Activated CD4-positive, alpha-beta T cell treated with anti-CD3 and anti-CD28 coated beads for 36 hours (primary cell): Measurements from ENCODE around the gene FASTKD3. TPM values are rescaled to one million over a fixed set of nuclear protein-coding genes. Genes with fewer than 3 reads are reported as not detected.

Source experiments
- ATAC-seq: fragments of 200-7000 bp; cut with Tn5 transposase; one replicate; pipeline ENCODE4 v1.10.0; 2021; ENCODE audit warnings: mild to moderate bottlenecking, moderate library complexity
- CTCF ChIA-PET: fragments of 350-600 bp; sonication (Branson Sonifier 250); formaldehyde crosslinking; loops from one replicate; lab custom pipeline; 2021; ENCODE audit warnings: antibody characterized with exemption; lab: Charles Lee
- POLR2A ChIA-PET: fragments of 350-600 bp; sonication (Branson Sonifier 250); formaldehyde crosslinking; loops from one replicate; lab custom pipeline; 2021; ENCODE audit warnings: antibody characterized with exemption, inconsistent platforms; lab: Charles Lee
- DNase-seq: peaks from one replicate; pipeline ENCODE4 v3.0.0-alpha.2; 2020
- H3K27ac Mint-ChIP-seq: one replicate; pipeline ENCODE4 v1.8.0; 2021; ENCODE audit warnings: mixed read lengths
- H3K27me3 Mint-ChIP-seq: one replicate; pipeline ENCODE4 v1.8.0; 2021; ENCODE audit warnings: mixed read lengths
- H3K36me3 Mint-ChIP-seq: one replicate; pipeline ENCODE4 v1.8.0; 2021; ENCODE audit warnings: low read depth, mixed read lengths
- H3K4me1 Mint-ChIP-seq: one replicate; pipeline ENCODE4 v1.8.0; 2021; ENCODE audit warnings: mixed read lengths
- H3K4me3 Mint-ChIP-seq: one replicate; pipeline ENCODE4 v1.8.0; 2021; ENCODE audit warnings: mild to moderate bottlenecking, moderate library complexity, mixed read lengths
- H3K9me3 Mint-ChIP-seq: one replicate; pipeline ENCODE4 v1.8.0; 2021; ENCODE audit warnings: low read depth, mixed read lengths
- intact Hi-C, 2 experiments: fragments of 100-400 bp; cut with DNase I in 1 of 2; cut with micrococcal nuclease in 1 of 2; formaldehyde crosslinking; loops; one replicate each; pipeline versions ENCODE4 v1.14.2 to v1.15.1; 2022 to 2024; cut with DNase I, micrococcal nuclease
- total RNA-seq, 2 experiments: library from RNA; stranded (reverse); gene quantifications; one replicate each; pipeline ENCODE4 v1.2.3, GENCODE V29; 2021

FASTKD3 gene
- total RNA-seq, 2 experiments from 2014 or later, result 9.2 to 9.6 TPM

GRCh38 chr5:7868427-7868772 is 431 bp downstream of the FASTKD3 start:
- intact Hi-C loops, result loop anchor here (2.0 to 10.0 kb wide), 7 partner anchors 18 to 1491 kb away; partner anchors contain the start of genes TENT4A (in 2 of the 2), CFAP90 (in 1 of the 2), MED10 (in 1 of the 2) and NSUN2 (in 1 of the 2)
- Mint-ChIP-seq H3K4me3 (peak overlapping the region; percentile 94), H3K27ac (peak overlapping the region; percentile 95), H3K27me3 (no peaks in the 10 kb centered on the region), H3K9me3 (no peaks in the 10 kb centered on the region), H3K4me1 (peaks cover 64% of the 10 kb centered on the region), H3K36me3 (peaks cover 38% of the 10 kb centered on the region)
- ChIA-PET CTCF (interaction anchor here (1.3 to 5.0 kb wide), 4 partner anchors 8 to 19 kb away, joined by 3 to 21 read pairs (median 6); no protein-coding TSS in a partner anchor), POLR2A (interaction anchor here (0.6 to 1.7 kb wide), 5 partner anchors 9 to 17 kb away, joined by 3 to 4 read pairs (median 3); partner anchors contain the start of gene CFAP90)
- ATAC-seq (no peak), DNase-seq (peak; percentile 9)

- Mint-ChIP-seq H3K27ac (no peak overlapping the region), H3K27me3 (no peaks in the 10 kb centered on the region), H3K9me3 (no peaks in the 10 kb centered on the region), H3K4me1 (peaks cover 53% of the 10 kb centered on the region), H3K36me3 (peaks cover 37% of the 10 kb centered on the region), H3K4me3 (peak overlapping the region; percentile 94)
- ChIA-PET POLR2A (interaction anchor here (1.0 kb wide), 1 partner anchor 10 kb away, joined by 3 read pairs; no protein-coding TSS in a partner anchor), CTCF (interaction anchor here (0.7 to 5.0 kb wide), 3 partner anchors 9 to 20 kb away, joined by 3 to 21 read pairs (median 3); no protein-coding TSS in a partner anchor)
- no peak for ATAC-seq
- intact Hi-C loops, result loop anchor here (5.0 to 10.0 kb wide), 3 partner anchors 1152 to 1490 kb away; partner anchors contain the start of genes TENT4A (in 2 of the 2) and MED10 (in 1 of the 2)
- no peak for DNase-seq
Observed at GRCh38 chr5:7867260-7867659, 1.6 kb downstream of the FASTKD3 start.

GRCh38 chr5:7866196-7866595 is 2.6 kb downstream of the FASTKD3 start:
- DNase-seq (no peak), ATAC-seq (no peak)
- intact Hi-C loops, result loop anchor here (5.0 to 10.0 kb wide), 3 partner anchors 1151 to 1489 kb away; partner anchors contain the start of genes TENT4A (in 2 of the 2) and MED10 (in 1 of the 2)
- Mint-ChIP-seq H3K4me3 (no peak overlapping the region), H3K27ac (no peak overlapping the region), H3K9me3 (no peaks in the 10 kb centered on the region), H3K4me1 (peaks cover 43% of the 10 kb centered on the region), H3K27me3 (no peaks in the 10 kb centered on the region), H3K36me3 (peaks cover 35% of the 10 kb centered on the region)
- ChIA-PET POLR2A (no interaction called here), CTCF (interaction anchor here (5.0 kb wide), 1 partner anchor 9 kb away, joined by 21 read pairs; no protein-coding TSS in a partner anchor)

- peak; percentile 76 for ATAC-seq
- DNase-seq, result peak; percentile 14
- H3K27ac Mint-ChIP-seq, result peak overlapping the region; percentile 68
- ChIA-PET POLR2A (interaction anchor here (0.8 to 1.7 kb wide), 2 partner anchors 10 to 11 kb away, joined by 3 read pairs; partner anchors contain the start of genes FASTKD3 and MTRR), CTCF (interaction anchor here (0.5 to 3.0 kb wide), 6 partner anchors 10 to 1029 kb away, joined by 3 to 21 read pairs (median 4); partner anchors contain the start of genes FASTKD3 and MTRR)
- H3K9me3 Mint-ChIP-seq, result peaks cover 2% of the 10 kb centered on the region
- H3K36me3 Mint-ChIP-seq, result peaks cover 24% of the 10 kb centered on the region
- H3K27me3 Mint-ChIP-seq, result no peaks in the 10 kb centered on the region
- intact Hi-C loops, result loop anchor here in 1 of 2 experiments (1.0 to 5.0 kb wide), 4 partner anchors 11 to 1091 kb away; partner anchors contain the start of genes FASTKD3 and MTRR
- H3K4me3 Mint-ChIP-seq, result no peak overlapping the region
- H3K4me1 Mint-ChIP-seq, result peaks cover 18% of the 10 kb centered on the region
Observed at GRCh38 chr5:7857926-7858632, 10.8 kb downstream of the FASTKD3 start.

DNA sequence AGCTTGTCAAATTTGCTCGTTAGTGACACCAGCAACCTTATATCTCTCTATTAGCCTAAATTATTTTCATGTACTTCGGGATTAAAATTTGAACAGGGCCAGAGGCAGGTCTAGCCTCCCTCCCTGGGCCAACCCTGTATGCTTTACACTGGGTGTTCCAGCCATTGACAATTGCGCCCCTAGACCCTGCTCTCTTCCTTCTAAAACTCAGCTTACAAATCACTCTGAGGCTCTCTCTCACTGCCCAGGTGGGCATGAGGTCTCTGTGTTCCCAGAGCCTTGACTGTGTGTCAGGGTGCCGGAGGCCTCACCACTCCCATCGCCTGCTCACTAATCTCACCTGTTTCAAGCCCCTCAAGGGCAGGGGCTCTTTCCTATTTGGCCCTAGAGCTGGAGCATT is 11.5 kb downstream of the FASTKD3 start:
- CTCF ChIA-PET, result interaction anchor here (1.3 to 3.0 kb wide), 3 partner anchors 11 to 1029 kb away, joined by 4 to 21 read pairs (median 5); partner anchors contain the start of genes FASTKD3 and MTRR
- peaks cover 2% of the 10 kb centered on the region for H3K9me3 Mint-ChIP-seq
- no peaks in the 10 kb centered on the region for H3K27me3 Mint-ChIP-seq
- ATAC-seq (no peak), DNase-seq (no peak)
- POLR2A ChIA-PET, result interaction anchor here (1.7 kb wide), 1 partner anchor 11 kb away, joined by 3 read pairs; no protein-coding TSS in a partner anchor
- H3K27ac Mint-ChIP-seq, result peak overlapping the region; percentile 32
- intact Hi-C loops, result loop anchor here in 1 of 2 experiments (1.0 to 5.0 kb wide), 3 partner anchors 100 to 1090 kb away; no protein-coding TSS in a partner anchor
- no peak overlapping the region for H3K4me3 Mint-ChIP-seq
- H3K36me3 Mint-ChIP-seq, result peaks cover 21% of the 10 kb centered on the region
- peaks cover 21% of the 10 kb centered on the region for H3K4me1 Mint-ChIP-seq

GRCh38 chr5:7856855-7857254 is 12.0 kb downstream of the FASTKD3 start:
- ATAC-seq, result peak; percentile 71
- peaks cover 19% of the 10 kb centered on the region for H3K36me3 Mint-ChIP-seq
- CTCF ChIA-PET, result interaction anchor here (2.0 to 3.0 kb wide), 2 partner anchors 11 to 16 kb away, joined by 5 to 21 read pairs; partner anchors contain the start of genes FASTKD3 and MTRR
- POLR2A ChIA-PET, result interaction anchor here (1.7 kb wide), 1 partner anchor 11 kb away, joined by 3 read pairs; no protein-coding TSS in a partner anchor
- H3K27me3 Mint-ChIP-seq, result no peaks in the 10 kb centered on the region
- peaks cover 2% of the 10 kb centered on the region for H3K9me3 Mint-ChIP-seq
- no peak overlapping the region for H3K27ac Mint-ChIP-seq
- no peak overlapping the region for H3K4me3 Mint-ChIP-seq
- intact Hi-C loops, result loop anchor here in 1 of 2 experiments (1.0 to 5.0 kb wide), 3 partner anchors 100 to 1090 kb away; no protein-coding TSS in a partner anchor
- DNase-seq, result peak; percentile 57
- H3K4me1 Mint-ChIP-seq, result peaks cover 26% of the 10 kb centered on the region

GRCh38 chr5:7855611-7856010 is 13.2 kb downstream of the FASTKD3 start:
- ATAC-seq, result no peak

GRCh38 chr5:7852988-7853387 is 15.8 kb downstream of the FASTKD3 start:
- H3K27me3 Mint-ChIP-seq, result peaks cover 16% of the 10 kb centered on the region
- no peak overlapping the region for H3K4me3 Mint-ChIP-seq
- ATAC-seq, result no peak
- DNase-seq, result no peak
- ChIA-PET POLR2A (no interaction called here), CTCF (interaction anchor here (1.1 kb wide), 1 partner anchor 8 kb away, joined by 3 read pairs; no protein-coding TSS in a partner anchor)
- peaks cover 2% of the 10 kb centered on the region for H3K9me3 Mint-ChIP-seq
- H3K36me3 Mint-ChIP-seq, result peaks cover 4% of the 10 kb centered on the region
- intact Hi-C loops, result no loop called here
- no peak overlapping the region for H3K27ac Mint-ChIP-seq
- H3K4me1 Mint-ChIP-seq, result peaks cover 27% of the 10 kb centered on the region

More at GRCh38 chr5:7855611-7856010, 13.2 kb downstream of the FASTKD3 start:
- POLR2A ChIA-PET, result no interaction called here
- H3K4me3 Mint-ChIP-seq, result no peak overlapping the region
- peaks cover 32% of the 10 kb centered on the region for H3K4me1 Mint-ChIP-seq
- CTCF ChIA-PET, result interaction anchor here (0.6 to 3.0 kb wide), 8 partner anchors 13 to 1810 kb away, joined by 3 to 21 read pairs (median 4); partner anchors contain the start of genes FASTKD3 and MTRR
- H3K9me3 Mint-ChIP-seq, result peaks cover 2% of the 10 kb centered on the region
- peaks cover 2% of the 10 kb centered on the region for H3K27me3 Mint-ChIP-seq
- peaks cover 11% of the 10 kb centered on the region for H3K36me3 Mint-ChIP-seq
- H3K27ac Mint-ChIP-seq, result no peak overlapping the region
- intact Hi-C loops, result loop anchor here in 1 of 2 experiments (5.0 kb wide), 2 partner anchors 98 to 1088 kb away; no protein-coding TSS in a partner anchor
- no peak for DNase-seq

DNA sequence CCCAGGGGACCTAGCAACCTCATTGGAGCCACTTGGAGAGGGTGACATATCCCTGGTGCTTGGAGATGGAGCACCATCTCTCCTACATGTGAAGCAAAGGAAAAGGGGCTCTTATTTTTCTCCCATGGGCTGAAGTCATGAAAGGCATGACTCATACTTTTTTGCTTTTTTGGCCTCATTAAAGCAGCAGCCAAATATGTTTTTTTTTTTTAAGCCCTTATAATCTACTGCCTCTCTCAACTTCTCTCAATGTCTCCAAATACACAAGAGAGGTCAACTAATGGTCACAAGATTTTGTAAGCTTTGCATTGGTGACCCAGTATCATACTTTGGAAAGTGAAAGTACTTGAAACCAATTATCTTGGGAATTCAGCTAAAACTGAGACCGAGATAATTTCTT is 16.3 kb downstream of the FASTKD3 start:
- Mint-ChIP-seq H3K27me3 (peaks cover 16% of the 10 kb centered on the region), H3K4me1 (peaks cover 22% of the 10 kb centered on the region), H3K9me3 (peaks cover 2% of the 10 kb centered on the region), H3K27ac (no peak overlapping the region), H3K4me3 (no peak overlapping the region), H3K36me3 (peaks cover 3% of the 10 kb centered on the region)
- intact Hi-C loops, result no loop called here
- no peak for DNase-seq
- ChIA-PET POLR2A (no interaction called here), CTCF (interaction anchor here (1.1 kb wide), 1 partner anchor 8 kb away, joined by 3 read pairs; no protein-coding TSS in a partner anchor)
- no peak for ATAC-seq

DNA sequence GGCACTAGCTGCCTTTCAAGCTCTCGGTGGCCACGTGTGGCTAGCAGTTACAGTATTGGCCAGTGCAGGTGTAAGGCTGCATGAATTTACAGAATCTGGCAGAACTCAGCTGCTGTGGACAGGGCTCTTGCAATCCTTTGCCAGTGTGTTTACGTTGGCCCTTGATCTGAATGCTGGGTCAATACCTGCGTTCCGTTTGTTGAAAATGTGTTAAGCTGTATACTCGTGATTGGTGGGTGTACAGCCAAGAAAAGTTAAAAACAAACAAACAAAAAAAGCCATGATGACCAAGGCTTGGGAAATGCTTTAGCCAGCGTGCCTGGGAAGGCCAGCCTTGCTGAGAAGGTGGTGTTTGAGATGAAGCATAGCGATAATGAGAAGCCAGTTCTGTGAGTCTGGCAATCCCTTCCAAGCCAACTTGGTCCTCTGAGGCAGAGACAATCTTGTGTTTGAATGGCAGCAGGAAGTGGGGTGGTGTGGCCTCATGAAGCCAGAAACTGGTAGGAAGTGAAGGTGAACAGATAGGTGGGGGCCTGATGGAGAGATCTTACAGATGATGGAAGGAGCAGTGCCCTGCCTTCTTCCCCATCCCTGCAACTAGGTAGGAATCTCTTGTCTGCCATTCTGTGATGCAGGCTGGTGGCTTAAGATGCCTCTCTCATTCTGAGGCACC is 17.1 kb downstream of the FASTKD3 start:
- intact Hi-C loops, result loop anchor here in 1 of 2 experiments (2.0 kb wide), 1 partner anchor 17 kb away; the partner anchor contains the start of genes FASTKD3 and MTRR
- Mint-ChIP-seq H3K9me3 (peaks cover 2% of the 10 kb centered on the region), H3K4me3 (no peak overlapping the region), H3K4me1 (peaks cover 18% of the 10 kb centered on the region), H3K27me3 (peaks cover 16% of the 10 kb centered on the region), H3K27ac (peak overlapping the region; percentile 5), H3K36me3 (no peaks in the 10 kb centered on the region)
- CTCF ChIA-PET, result interaction anchor here (0.5 to 1.1 kb wide), 2 partner anchors 9 to 1259 kb away, joined by 3 to 4 read pairs; no protein-coding TSS in a partner anchor
- ATAC-seq, result no peak
- peak; percentile 8 for DNase-seq
- POLR2A ChIA-PET, result interaction anchor here (0.7 to 1.0 kb wide), 2 partner anchors 18 to 59 kb away, joined by 3 read pairs; partner anchors contain the start of genes FASTKD3 and MTRR
